Gastrocnemius medialis (tissue), 4 donors: ENCODE measurements around the gene EPS8. TPM values are rescaled to one million over a fixed set of nuclear protein-coding genes. Genes with fewer than 3 reads are reported as not detected.

ENCODE experiments used
- ATAC-seq, 2 donors: fragments of 150-250 bp; one replicate each; pipeline ENCODE4 v1.9.1; 2016
- DNase-seq, 2 donors: peaks; one replicate each; pipeline ENCODE4 v3.0.0-alpha.2; 2019
- H3K27ac ChIP-seq, 4 donors: fragments of 200-600 bp; sonication (generic); 1 replicate in 1 of 4; 2 replicates in 3 of 4; pipeline ENCODE4 v1.5.1; 2016 to 2018; ENCODE audit warnings: mild to moderate bottlenecking in 2 of 4, moderate library complexity in 1 of 4
- H3K27me3 ChIP-seq, 3 donors: fragments of 200-600 bp; sonication (generic) in 2 of 3; 1 replicate in 1 of 3; 2 replicates in 2 of 3; pipeline versions ENCODE4 v1.5.1 to v1.6.0; 2016 to 2019; ENCODE audit warnings: mild to moderate bottlenecking in 1 of 3, moderate library complexity in 1 of 3
- H3K36me3 ChIP-seq, 2 donors: fragments of 200-600 bp; sonication (generic) in 1 of 2; one replicate each; pipeline ENCODE4 v1.5.1; 2017 to 2018
- H3K4me1 ChIP-seq, 2 donors: fragments of 200-600 bp; sonication (generic) in 1 of 2; one replicate each; pipeline ENCODE4 v1.5.1; 2016 to 2017; ENCODE audit warnings: mild to moderate bottlenecking in 2 of 2
- H3K4me3 ChIP-seq, 4 donors: fragments of 200-600 bp; sonication (generic) in 3 of 4; 1 replicate in 1 of 4; 2 replicates in 3 of 4; pipeline ENCODE4 v1.5.1; 2016 to 2019; ENCODE audit warnings: mild to moderate bottlenecking in 2 of 4
- H3K9me3 ChIP-seq, 3 donors: fragments of 200-600 bp; sonication (generic) in 2 of 3; 1 replicate in 1 of 3; 2 replicates in 2 of 3; pipeline ENCODE4 v1.5.1; 2016 to 2019
- POLR2A ChIP-seq, 2 donors: fragments of 450-650 bp; IDR thresholded peaks; one replicate each; pipeline ENCODE4 v1.6.1; 2017; ENCODE audit warnings: antibody characterized with exemption in 2 of 2, mild to moderate bottlenecking in 2 of 2, moderate library complexity in 2 of 2
- in situ Hi-C, 4 donors: fragments of 200-750 bp; cut with MboI; loops; one replicate each; pipeline versions ENCODE4 v1.15.0 to v1.8.0; 2017; ENCODE audit warnings: low sequenced_read_pairs in 4 of 4
- intact Hi-C: fragments of 100-400 bp; cut with DNase I; formaldehyde crosslinking; loops from one replicate; pipeline ENCODE4 v1.15.1; 2023; ENCODE audit warnings: low total_unique reads
- total RNA-seq, 4 donors: library from RNA; depleted of rRNA; stranded (reverse); fragments of >200 nt; gene quantifications; one replicate each; pipeline versions ENCODE4 v1.1.0 to v1.2.3, GENCODE V29; 2016
- TF ChIP-seq, protein P1 (sequence below), 5 experiments: fragments of 450-650 bp in 3 of 5; fragments of 200-600 bp in 2 of 5; sonication (generic) in 2 of 5; IDR thresholded peaks in 4 of 5; conservative IDR thresholded peaks in 1 of 5; 1 replicate in 4 of 5; 2 replicates in 1 of 5; pipeline ENCODE4 v1.5.1; 2016 to 2019; ENCODE audit warnings: antibody characterized with exemption in 5 of 5, mild to moderate bottlenecking in 3 of 5, moderate library complexity in 3 of 5

Gene EPS8
- total RNA-seq, 4 donors from 2014 or later, result 26.8 to 48.4 (median 32.0) TPM

DNA sequence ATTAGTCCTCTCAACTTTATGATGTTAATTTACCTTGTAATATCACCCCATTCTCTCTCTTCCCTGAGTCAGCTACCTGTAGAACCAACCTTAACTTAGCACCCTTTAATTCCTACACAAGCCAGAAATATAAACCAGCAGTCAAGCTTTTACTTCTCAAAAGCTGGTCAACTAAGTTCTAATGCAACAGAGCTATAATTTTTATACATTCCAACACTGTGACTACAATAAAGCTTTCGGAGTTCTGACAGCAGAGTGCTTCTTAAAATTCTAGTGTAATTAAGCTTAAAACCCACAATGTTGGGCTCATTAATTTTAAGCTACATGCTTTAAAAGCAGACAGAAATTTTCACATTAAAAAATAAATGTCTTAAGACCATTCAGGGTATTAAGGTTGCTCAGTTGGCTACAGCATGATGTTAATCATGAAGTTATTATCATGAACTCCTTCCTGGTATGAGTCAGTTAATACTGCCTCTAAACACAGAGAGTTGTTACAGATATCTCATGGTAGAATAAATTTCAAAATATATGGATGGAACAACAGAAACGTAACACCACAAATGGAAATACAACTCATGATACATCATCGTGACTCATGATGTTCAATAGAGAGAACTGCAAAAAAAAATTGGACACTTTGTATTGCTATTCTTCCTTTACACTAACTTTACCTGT lies 126.7 kb downstream of the EPS8 start:
- no peak for TF ChIP-seq POLR2A (IDR thresholded peaks at IDR 0.05)
- TF ChIP-seq, protein P1, sequence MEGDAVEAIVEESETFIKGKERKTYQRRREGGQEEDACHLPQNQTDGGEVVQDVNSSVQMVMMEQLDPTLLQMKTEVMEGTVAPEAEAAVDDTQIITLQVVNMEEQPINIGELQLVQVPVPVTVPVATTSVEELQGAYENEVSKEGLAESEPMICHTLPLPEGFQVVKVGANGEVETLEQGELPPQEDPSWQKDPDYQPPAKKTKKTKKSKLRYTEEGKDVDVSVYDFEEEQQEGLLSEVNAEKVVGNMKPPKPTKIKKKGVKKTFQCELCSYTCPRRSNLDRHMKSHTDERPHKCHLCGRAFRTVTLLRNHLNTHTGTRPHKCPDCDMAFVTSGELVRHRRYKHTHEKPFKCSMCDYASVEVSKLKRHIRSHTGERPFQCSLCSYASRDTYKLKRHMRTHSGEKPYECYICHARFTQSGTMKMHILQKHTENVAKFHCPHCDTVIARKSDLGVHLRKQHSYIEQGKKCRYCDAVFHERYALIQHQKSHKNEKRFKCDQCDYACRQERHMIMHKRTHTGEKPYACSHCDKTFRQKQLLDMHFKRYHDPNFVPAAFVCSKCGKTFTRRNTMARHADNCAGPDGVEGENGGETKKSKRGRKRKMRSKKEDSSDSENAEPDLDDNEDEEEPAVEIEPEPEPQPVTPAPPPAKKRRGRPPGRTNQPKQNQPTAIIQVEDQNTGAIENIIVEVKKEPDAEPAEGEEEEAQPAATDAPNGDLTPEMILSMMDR (IDR thresholded peaks at IDR 0.05 in 4 of 5, conservative IDR thresholded peaks at IDR 0.05 in 1 of 5), result no peak
- Histone ChIP-seq H3K27ac (no peak overlapping the region), H3K4me1 (no peaks in the 10 kb centered on the region), H3K9me3 (no peaks in the 10 kb centered on the region), H3K27me3 (no peaks in the 10 kb centered on the region), H3K4me3 (no peak overlapping the region), H3K36me3 (peaks cover 0 to 16% of the 10 kb centered on the region in 2 donors)
- in situ Hi-C loops, result no loop called here
- ATAC-seq (no peak), DNase-seq (no peak)
- intact Hi-C loops, result no loop called here

DNA sequence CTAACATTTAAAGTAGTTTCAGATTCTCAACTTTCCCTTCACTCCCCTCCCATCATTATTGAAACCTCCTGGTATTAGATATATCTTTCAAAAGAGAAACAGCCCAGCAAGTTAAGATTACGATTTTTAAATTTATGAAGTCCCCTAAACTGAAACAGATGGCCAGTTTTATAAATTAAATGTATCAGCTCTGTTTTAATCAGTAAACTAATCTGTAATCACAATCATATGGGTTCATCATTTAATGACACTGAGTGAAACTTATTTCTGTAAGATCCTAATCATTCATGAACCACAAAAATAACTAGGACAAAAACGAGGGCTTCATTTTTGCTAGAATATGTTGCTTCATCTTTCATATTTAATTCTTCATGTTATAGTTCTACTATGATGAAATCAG lies 137.8 kb downstream of the EPS8 start:
- Histone ChIP-seq H3K4me3 (no peak overlapping the region), H3K4me1 (no peaks in the 10 kb centered on the region), H3K36me3 (no peaks in the 10 kb centered on the region), H3K27ac (no peak overlapping the region), H3K9me3 (no peaks in the 10 kb centered on the region), H3K27me3 (no peaks in the 10 kb centered on the region)
- TF ChIP-seq POLR2A (IDR thresholded peaks at IDR 0.05), result no peak
- TF ChIP-seq, protein P1 (IDR thresholded peaks at IDR 0.05 in 4 of 5, conservative IDR thresholded peaks at IDR 0.05 in 1 of 5), result no peak
- DNase-seq (no peak), ATAC-seq (no peak)
- in situ Hi-C loops (no loop called here), intact Hi-C loops (no loop called here)

DNA sequence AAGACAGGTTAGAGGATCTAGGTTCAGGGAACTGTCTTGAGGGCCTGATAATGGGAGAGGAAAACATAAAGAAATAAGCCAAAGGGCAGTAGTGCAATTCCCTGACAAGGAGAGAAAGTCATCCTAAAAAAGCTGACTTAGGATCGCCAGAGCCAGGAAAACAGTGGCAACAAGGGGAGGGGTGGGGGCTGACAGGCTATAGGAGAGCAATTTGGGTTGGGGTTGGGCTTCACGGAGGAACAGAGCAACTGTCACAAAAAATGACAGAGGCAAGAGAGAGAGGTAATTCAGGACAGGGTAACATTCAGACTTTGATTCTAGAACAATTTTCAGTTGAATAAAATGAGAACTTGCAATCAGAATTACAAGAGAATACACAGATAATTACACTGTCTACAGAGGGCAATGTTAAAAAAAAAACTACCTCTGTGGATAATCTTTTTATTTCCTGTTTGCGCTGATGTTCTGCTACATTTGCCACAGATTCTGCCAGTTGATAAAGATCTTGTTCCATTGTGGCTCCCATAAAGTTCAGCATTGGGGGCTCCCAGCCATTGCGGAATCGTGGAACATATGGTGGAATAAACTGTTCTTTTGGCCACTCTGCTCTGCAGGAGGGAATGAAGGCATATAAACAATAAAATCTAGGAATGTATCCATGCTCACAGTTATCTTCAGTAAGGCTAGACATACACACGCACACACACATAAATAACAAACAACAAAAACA lies 138.6 kb downstream of the EPS8 start:
- DNase-seq, result no peak
- no peak for TF ChIP-seq POLR2A (IDR thresholded peaks at IDR 0.05)
- TF ChIP-seq, protein P1 (IDR thresholded peaks at IDR 0.05 in 4 of 5, conservative IDR thresholded peaks at IDR 0.05 in 1 of 5), result no peak
- H3K4me1 ChIP-seq, result no peaks in the 10 kb centered on the region
- H3K9me3 ChIP-seq, result no peaks in the 10 kb centered on the region
- no peak overlapping the region for H3K27ac ChIP-seq
- in situ Hi-C loops, result no loop called here
- ATAC-seq, result no peak
- H3K4me3 ChIP-seq, result no peak overlapping the region
- H3K27me3 ChIP-seq, result no peaks in the 10 kb centered on the region
- no peaks in the 10 kb centered on the region for H3K36me3 ChIP-seq
- intact Hi-C loops, result no loop called here

DNA sequence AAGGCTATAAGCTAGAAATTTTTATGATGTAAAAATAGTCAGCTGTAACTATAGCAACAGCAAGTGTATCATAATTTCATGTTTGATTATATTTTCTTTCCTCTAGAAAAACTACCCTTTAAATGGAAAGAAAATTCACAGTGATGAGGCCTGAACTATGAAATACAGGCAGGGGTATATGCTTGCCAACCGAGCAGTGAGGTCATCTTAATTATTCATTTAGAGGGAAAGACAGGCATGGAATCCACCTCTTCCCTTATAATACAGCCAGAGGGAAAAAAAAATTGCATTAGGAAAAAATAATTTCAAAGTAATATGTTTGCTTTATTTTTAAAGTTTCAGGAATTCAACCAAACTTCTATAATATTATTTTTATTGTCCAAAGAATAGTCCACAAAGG lies 139.8 kb downstream of the EPS8 start:
- H3K36me3 ChIP-seq, result no peaks in the 10 kb centered on the region
- intact Hi-C loops, result no loop called here

More for the DNA sequence above, 139.8 kb downstream of the EPS8 start:
- Histone ChIP-seq H3K9me3 (no peaks in the 10 kb centered on the region), H3K4me3 (no peak overlapping the region), H3K27ac (no peak overlapping the region), H3K4me1 (no peaks in the 10 kb centered on the region), H3K27me3 (no peaks in the 10 kb centered on the region)
- no peak for DNase-seq
- in situ Hi-C loops, result no loop called here
- ATAC-seq, result no peak
- TF ChIP-seq, protein P1 (IDR thresholded peaks at IDR 0.05 in 4 of 5, conservative IDR thresholded peaks at IDR 0.05 in 1 of 5), result no peak
- no peak for TF ChIP-seq POLR2A (IDR thresholded peaks at IDR 0.05)
